Urinary bladder (tissue), 4 donors: ENCODE results near the gene NHERF1. TPM values are rescaled to one million over a fixed set of nuclear protein-coding genes. Genes with fewer than 3 reads are reported as not detected.
A peak's percentile ranks its signal among the peaks of the same experiment; 100 is the strongest.

Experiments used
- DNase-seq: peaks from one replicate; pipeline ENCODE4 v3.0.0-alpha.2; 2015; ENCODE audit errors: extremely low spot score
- H3K27ac ChIP-seq: one replicate; pipeline ENCODE4 v1.5.1; 2013; ENCODE audit warnings: low read depth, mild to moderate bottlenecking, moderate library complexity
- H3K36me3 ChIP-seq: one replicate; pipeline ENCODE4 v1.6.1; 2013; ENCODE audit warnings: mild to moderate bottlenecking, moderate library complexity; ENCODE audit not compliant: insufficient read depth
- H3K4me1 ChIP-seq: one replicate; pipeline ENCODE4 v1.6.1; 2013; ENCODE audit warnings: mild to moderate bottlenecking, moderate library complexity; ENCODE audit not compliant: insufficient read depth
- H3K4me3 ChIP-seq: one replicate; pipeline ENCODE4 v1.5.1; 2013; ENCODE audit warnings: low read depth, low read length
- WGBS: extraction: QIAGEN DNeasy Blood & Tissue Kit; methylation state at CpG from one replicate; pipeline ENCODE4 v1.1.7; 2013; 5-methylcytosine and 5-hydroxymethylcytosine counted together
- polyA plus RNA-seq: library from polyadenylated mRNA; stranded (reverse); fragments of 200-250 nt; gene quantifications from one replicate; pipeline ENCODE4 v1.2.3, GENCODE V29; 2013
- total RNA-seq: library from RNA; depleted of rRNA; stranded (reverse); fragments of >200 nt; gene quantifications from one replicate; pipeline ENCODE4 v1.2.3, GENCODE V29; 2014
- donor health status: healthy with polysubstance abuse.
- donor health status: healthy.

The NHERF1 gene
- total and polyA plus RNA-seq, 2 donors, result 8.5 to 16.7 TPM

GRCh38 chr17:74749279-74750038, 1.0 kb downstream of the NHERF1 start:
- Histone ChIP-seq H3K4me3 (peak overlapping the region; percentile 77), H3K4me1 (no peaks in the 10 kb centered on the region), H3K36me3 (no peaks in the 10 kb centered on the region), H3K27ac (no peak overlapping the region)
- whole genome bisulfite sequencing, result 4% methylated on average over 46 of the region's 46 CpGs
- DNase-seq, result no peak

GRCh38 chr17:74750039-74750326, 1.6 kb downstream of the NHERF1 start:
- Histone ChIP-seq H3K36me3 (no peaks in the 10 kb centered on the region), H3K4me1 (no peaks in the 10 kb centered on the region), H3K4me3 (peak overlapping the region; percentile 77), H3K27ac (no peak overlapping the region)
- no peak for DNase-seq
- 56% methylated on average over 6 of the region's 6 CpGs for WGBS

- no peaks in the 10 kb centered on the region for H3K4me1 ChIP-seq
- WGBS, result 65% methylated on average over 13 of the region's 13 CpGs
Measured at GRCh38 chr17:74750327-74751069, 2.1 kb downstream of the NHERF1 start.

GRCh38 chr17:74752415-74752814, 4.0 kb downstream of the NHERF1 start:
- Histone ChIP-seq H3K4me1 (peaks cover 3% of the 10 kb centered on the region), H3K4me3 (no peak overlapping the region), H3K27ac (no peak overlapping the region), H3K36me3 (no peaks in the 10 kb centered on the region)
- DNase-seq, result no peak
- 93% methylated on average over 9 of the region's 9 CpGs for WGBS

More at GRCh38 chr17:74750327-74751069, 2.1 kb downstream of the NHERF1 start:
- DNase-seq, result no peak
- no peaks in the 10 kb centered on the region for H3K36me3 ChIP-seq
- H3K27ac ChIP-seq, result no peak overlapping the region
- peak overlapping the region; percentile 77 for H3K4me3 ChIP-seq

- WGBS, result 95% methylated on average over 7 of the region's 7 CpGs
- Histone ChIP-seq H3K27ac (no peak overlapping the region), H3K4me3 (no peak overlapping the region), H3K4me1 (peaks cover 8% of the 10 kb centered on the region), H3K36me3 (no peaks in the 10 kb centered on the region)
- DNase-seq, result no peak
Measured at GRCh38 chr17:74752822-74753401, 4.5 kb downstream of the NHERF1 start.

GRCh38 chr17:74754832-74755231, 6.4 kb downstream of the NHERF1 start:
- Histone ChIP-seq H3K4me3 (no peak overlapping the region), H3K4me1 (peaks cover 8% of the 10 kb centered on the region), H3K36me3 (no peaks in the 10 kb centered on the region), H3K27ac (no peak overlapping the region)
- WGBS, result 95% methylated on average over 3 of the region's 3 CpGs
- no peak for DNase-seq

GRCh38 chr17:74755533-74755932, 7.1 kb downstream of the NHERF1 start:
- Histone ChIP-seq H3K4me1 (peaks cover 8% of the 10 kb centered on the region), H3K36me3 (no peaks in the 10 kb centered on the region), H3K27ac (no peak overlapping the region), H3K4me3 (no peak overlapping the region)
- DNase-seq, result no peak
- WGBS, result 93% methylated on average over 8 of the region's 8 CpGs

GRCh38 chr17:74756891-74757290, 8.5 kb downstream of the NHERF1 start:
- Histone ChIP-seq H3K27ac (no peak overlapping the region), H3K36me3 (no peaks in the 10 kb centered on the region), H3K4me1 (peaks cover 10% of the 10 kb centered on the region), H3K4me3 (no peak overlapping the region)
- no peak for DNase-seq
- 77% methylated on average over 3 of the region's 3 CpGs for WGBS

GRCh38 chr17:74757502-74757901, 9.1 kb downstream of the NHERF1 start:
- no peak overlapping the region for H3K27ac ChIP-seq
- no peaks in the 10 kb centered on the region for H3K36me3 ChIP-seq
- 66% methylated on average over 3 of the region's 3 CpGs for WGBS
- no peak overlapping the region for H3K4me3 ChIP-seq
- no peak for DNase-seq
- peaks cover 10% of the 10 kb centered on the region for H3K4me1 ChIP-seq

- H3K27ac ChIP-seq, result no peak overlapping the region
- DNase-seq, result no peak
- no peak overlapping the region for H3K4me3 ChIP-seq
- H3K36me3 ChIP-seq, result no peaks in the 10 kb centered on the region
- peaks cover 10% of the 10 kb centered on the region for H3K4me1 ChIP-seq
- WGBS, result 59% methylated on average over 26 of the region's 26 CpGs
Measured at GRCh38 chr17:74757931-74758847, 9.8 kb downstream of the NHERF1 start.

GRCh38 chr17:74758848-74759168, 10.4 kb downstream of the NHERF1 start:
- Histone ChIP-seq H3K4me1 (peaks cover 10% of the 10 kb centered on the region), H3K4me3 (no peak overlapping the region), H3K27ac (no peak overlapping the region), H3K36me3 (no peaks in the 10 kb centered on the region)
- 85% methylated on average over 2 of the region's 2 CpGs for WGBS
- no peak for DNase-seq

- no peak for DNase-seq
- Histone ChIP-seq H3K4me3 (no peak overlapping the region), H3K36me3 (no peaks in the 10 kb centered on the region), H3K27ac (no peak overlapping the region), H3K4me1 (peaks cover 10% of the 10 kb centered on the region)
- 74% methylated on average over 9 of the region's 9 CpGs for WGBS
Measured at GRCh38 chr17:74759243-74759801, 10.9 kb downstream of the NHERF1 start.

- DNase-seq, result no peak
- peaks cover 10% of the 10 kb centered on the region for H3K4me1 ChIP-seq
- no peak overlapping the region for H3K4me3 ChIP-seq
- H3K36me3 ChIP-seq, result no peaks in the 10 kb centered on the region
- H3K27ac ChIP-seq, result no peak overlapping the region
- WGBS, result 79% methylated on average over 10 of the region's 10 CpGs
Measured at GRCh38 chr17:74759941-74760340, 11.5 kb downstream of the NHERF1 start.
